Erythroblast (primary cell): Measurements from ENCODE around the gene OR51M1.

Experiments
- GATA1 ChIP-seq: IDR thresholded peaks from 2 replicates; pipeline ENCODE4 v1.6.1; 2011; ENCODE audit warnings: low read depth, mild to moderate bottlenecking, control low read depth, low read length, moderate library complexity
- POLR2A ChIP-seq: IDR thresholded peaks from 2 replicates; pipeline ENCODE4 v1.6.1; 2011; ENCODE audit warnings: mild to moderate bottlenecking, low read length

- TF ChIP-seq POLR2A = no peak
- no peak for TF ChIP-seq GATA1
Observed at GRCh38 chr11:5351208-5351607, 32.4 kb upstream of the OR51M1 start, which contains the start of gene OR51B6.
